Endothelial cell of umbilical vein (primary cell): ENCODE measurements around the gene CAND1. TPM values are rescaled to one million over a fixed set of nuclear protein-coding genes. Genes with fewer than 3 reads are reported as not detected.

ENCODE experiments used
- BruUV-seq: library from RNA; stranded (reverse); fragments of 400-500 nt; replicated peaks from 2 replicates; lab custom pipeline; 2021; lab: Mats Ljungman, UMichigan
- CTCF ChIA-PET: fragments of 300-600, 350-600 bp; sonication (Branson Sonifier 250); formaldehyde crosslinking; loops from one replicate; lab custom pipeline; 2021; ENCODE audit warnings: antibody characterized with exemption, inconsistent platforms; lab: Charles Lee
- POLR2A ChIA-PET: fragments of 300-600, 350-600 bp; sonication (Branson Sonifier 250); formaldehyde crosslinking; loops from one replicate; lab custom pipeline; 2021; ENCODE audit warnings: antibody characterized with exemption, inconsistent platforms; lab: Charles Lee
- DNase-seq: peaks from one replicate; pipeline ENCODE4 v3.0.0-alpha.2; 2011; ENCODE audit warnings: low read depth, low spot score
- FAIRE-seq: peaks from 2 replicates; lab custom pipeline; 2011; peaks lifted over from hg19 to GRCh38; lab: Jason Lieb, UNC
- H2AFZ ChIP-seq: 2 replicates; pipeline ENCODE4 v1.6.0; 2012; ENCODE audit warnings: low read depth, low read length, control low read depth, inconsistent platforms
- H3K27ac ChIP-seq: 2 replicates; pipeline ENCODE4 v1.5.1; 2011; ENCODE audit warnings: low read depth, mild to moderate bottlenecking, control low read depth, low read length, moderate library complexity; ENCODE audit not compliant: insufficient read depth
- H3K27me3 ChIP-seq, 2 experiments: 2 replicates each; pipeline versions ENCODE4 v1.6.0 to v1.6.1; 2011; ENCODE audit warnings: low read length in 2 of 2, mixed read lengths in 1 of 2; ENCODE audit not compliant: control insufficient read depth in 2 of 2, insufficient read depth in 2 of 2
- H3K36me3 ChIP-seq, 2 experiments: 2 replicates in 1 of 2; 3 replicates in 1 of 2; pipeline ENCODE4 v1.5.1; 2011; ENCODE audit warnings: low read length in 2 of 2, mild to moderate bottlenecking in 1 of 2, moderate library complexity in 1 of 2; ENCODE audit not compliant: control insufficient read depth in 2 of 2, insufficient read depth in 2 of 2; ENCODE audit errors: extremely low read depth in 1 of 2
- H3K4me1 ChIP-seq: 3 replicates; pipeline ENCODE4 v1.5.1; 2011; ENCODE audit warnings: mild to moderate bottlenecking, low read length; ENCODE audit not compliant: control insufficient read depth, insufficient read depth; ENCODE audit errors: extremely low read depth
- H3K4me2 ChIP-seq: 2 replicates; pipeline ENCODE4 v1.6.1; 2011; ENCODE audit warnings: low read length, control low read depth, mixed read lengths; ENCODE audit not compliant: insufficient read depth
- H3K4me3 ChIP-seq, 3 experiments: fragments of 200-600 bp in 1 of 3; sonication (generic), shearing (Covaris generic) in 1 of 3; replicated peaks in 1 of 3; 2 replicates each; pipeline ENCODE4 v1.5.1; 2011 to 2016; ENCODE audit warnings: control low read depth in 3 of 3, low read length in 3 of 3, mild to moderate bottlenecking in 2 of 3, inconsistent platforms in 1 of 3, low read depth in 1 of 3, moderate library complexity in 1 of 3; ENCODE audit not compliant: insufficient read depth in 1 of 3
- H3K79me2 ChIP-seq: 2 replicates; pipeline ENCODE4 v1.6.0; 2012; ENCODE audit warnings: low read length, inconsistent platforms; ENCODE audit not compliant: control insufficient read depth, insufficient read depth
- H3K9ac ChIP-seq: replicated peaks from 2 replicates; pipeline ENCODE3; 2011; ENCODE audit warnings: low read length, control low read depth; ENCODE audit not compliant: insufficient read depth; ENCODE audit errors: extremely low read depth
- H3K9me1 ChIP-seq: replicated peaks from 3 replicates; pipeline ENCODE4 v1.6.0; 2011; ENCODE audit warnings: mild to moderate bottlenecking, low read length; ENCODE audit not compliant: control insufficient read depth, insufficient read depth; ENCODE audit errors: extremely low read depth
- H3K9me3 ChIP-seq: replicated peaks from 2 replicates; pipeline ENCODE4 v1.5.1; 2012; ENCODE audit warnings: low read length, inconsistent platforms; ENCODE audit not compliant: control insufficient read depth, insufficient read depth
- H4K20me1 ChIP-seq: replicated peaks from 2 replicates; pipeline ENCODE3; 2011; ENCODE audit warnings: mild to moderate bottlenecking, low read length; ENCODE audit not compliant: control insufficient read depth, insufficient read depth; ENCODE audit errors: extremely low read depth
- EZH2 ChIP-seq: IDR thresholded peaks from 2 replicates; pipeline ENCODE4 v1.6.1; 2012; ENCODE audit warnings: borderline replicate concordance, low read depth, mild to moderate bottlenecking, moderate library complexity, low read length, inconsistent platforms; ENCODE audit not compliant: severe bottlenecking
- FOS ChIP-seq: IDR thresholded peaks from 2 replicates; pipeline ENCODE4 v1.6.1; 2011; ENCODE audit warnings: mild to moderate bottlenecking, low read length, moderate library complexity, borderline replicate concordance; ENCODE audit not compliant: insufficient read depth
- GATA2 ChIP-seq: IDR thresholded peaks from 2 replicates; pipeline ENCODE4 v1.7.0; 2011; ENCODE audit warnings: low read depth, mild to moderate bottlenecking, moderate library complexity, mixed read lengths, low read length; ENCODE audit not compliant: insufficient read length, insufficient read depth
- JUN ChIP-seq: IDR thresholded peaks from 2 replicates; pipeline ENCODE4 v1.6.1; 2011; ENCODE audit warnings: borderline replicate concordance, low read depth; ENCODE audit not compliant: insufficient read length, insufficient read depth
- MYC ChIP-seq: IDR thresholded peaks from one replicate; pipeline ENCODE4 v1.6.1; 2011; ENCODE audit warnings: mild to moderate bottlenecking, low read depth, low read length
- POLR2A ChIP-seq: IDR thresholded peaks from 2 replicates; pipeline ENCODE4 v1.6.1; 2012; ENCODE audit warnings: low read depth, mild to moderate bottlenecking, control low read depth, low read length
- POLR2AphosphoS5 ChIP-seq: IDR thresholded peaks from 2 replicates; pipeline ENCODE4 v1.6.1; 2012; ENCODE audit warnings: low read depth, mild to moderate bottlenecking, control low read depth, low read length, moderate library complexity; ENCODE audit not compliant: insufficient read depth
- dilution Hi-C: fragments of 300-500 bp; cut with MboI; formaldehyde crosslinking; loops from one replicate; pipeline ENCODE4 v1.15.0; 2019; ENCODE audit warnings: low sequenced_read_pairs; ENCODE audit not compliant: extremely low pct_ligation_motif_present
- intact Hi-C: fragments of 100-400 bp; cut with micrococcal nuclease; formaldehyde crosslinking; loops from one replicate; pipeline ENCODE4 v1.10.0; 2022
- polyA plus RNA-seq, 4 experiments: library from polyadenylated mRNA; depleted of rRNA in 3 of 4; stranded (reverse) in 3 of 4; unstranded in 1 of 4; fragments of >200 nt; gene quantifications; 2 replicates each; pipeline versions ENCODE4 v1.2.1 to v1.2.3, GENCODE V29; 2011 to 2012; ENCODE audit warnings: missing spikeins in 1 of 4
- total RNA-seq: library from RNA; stranded (reverse); gene quantifications from 2 replicates; pipeline ENCODE4 v1.2.3, GENCODE V29; 2021
- TF ChIP-seq, protein P1 (sequence below), 2 donors: IDR thresholded peaks; 1 replicate in 1 of 2; 2 replicates in 1 of 2; pipeline ENCODE4 v1.5.1; 2011; ENCODE audit warnings: low read length in 2 of 2, mild to moderate bottlenecking in 2 of 2, moderate library complexity in 2 of 2, control low read depth in 1 of 2, inconsistent platforms in 1 of 2, low read depth in 1 of 2; ENCODE audit not compliant: insufficient read depth in 1 of 2; ENCODE audit errors: extremely low read depth in 1 of 2
- TF ChIP-seq, protein P2 (sequence below): IDR thresholded peaks from 2 replicates; pipeline ENCODE4 v1.6.1; 2011; ENCODE audit not compliant: insufficient read depth, insufficient read length

The CAND1 gene
- total and polyA plus RNA-seq, 2 donors (not counting 3 experiments of a cell fraction or from before 2014, with no cell fraction given): 28.3 to 128 TPM

DNA sequence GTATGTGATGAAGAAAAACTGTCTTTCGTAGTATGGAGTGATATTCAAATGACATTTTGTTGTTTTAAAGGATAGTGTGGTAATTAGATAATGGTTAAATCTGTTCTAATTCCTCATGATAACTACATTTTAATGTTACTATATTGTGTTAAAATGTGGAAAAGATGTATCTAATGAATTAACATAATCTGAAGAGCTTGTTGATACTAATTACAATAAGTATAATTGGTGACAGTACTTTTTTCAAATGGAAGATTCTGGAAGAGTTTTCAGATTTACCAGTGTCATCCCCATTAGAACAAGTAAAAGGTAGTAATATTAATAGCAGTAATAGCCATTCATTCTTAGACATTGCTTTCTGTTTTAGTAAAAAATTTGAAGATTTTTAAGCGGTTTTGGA lies 37.6 kb downstream of the CAND1 start:
- ChIA-PET CTCF (interaction anchor here (0.8 to 1.3 kb wide), 2 partner anchors 9 to 636 kb away, joined by 3 to 4 read pairs; no protein-coding TSS in a partner anchor), POLR2A (no interaction called here)
- no peak overlapping the region for H3K4me2 ChIP-seq
- H2AFZ ChIP-seq: no peak overlapping the region
- no peaks in the 10 kb centered on the region for H3K9me1 ChIP-seq
- no peaks in the 10 kb centered on the region for H3K4me1 ChIP-seq
- H3K27ac ChIP-seq: no peak overlapping the region
- intact Hi-C loops (no loop called here), dilution Hi-C loops (no loop called here)
- TF ChIP-seq GATA2 (no peak), POLR2A (no peak), EZH2 (no peak), JUN (no peak), MYC (no peak), FOS (no peak), POLR2AphosphoS5 (no peak)
- TF ChIP-seq, protein P1, sequence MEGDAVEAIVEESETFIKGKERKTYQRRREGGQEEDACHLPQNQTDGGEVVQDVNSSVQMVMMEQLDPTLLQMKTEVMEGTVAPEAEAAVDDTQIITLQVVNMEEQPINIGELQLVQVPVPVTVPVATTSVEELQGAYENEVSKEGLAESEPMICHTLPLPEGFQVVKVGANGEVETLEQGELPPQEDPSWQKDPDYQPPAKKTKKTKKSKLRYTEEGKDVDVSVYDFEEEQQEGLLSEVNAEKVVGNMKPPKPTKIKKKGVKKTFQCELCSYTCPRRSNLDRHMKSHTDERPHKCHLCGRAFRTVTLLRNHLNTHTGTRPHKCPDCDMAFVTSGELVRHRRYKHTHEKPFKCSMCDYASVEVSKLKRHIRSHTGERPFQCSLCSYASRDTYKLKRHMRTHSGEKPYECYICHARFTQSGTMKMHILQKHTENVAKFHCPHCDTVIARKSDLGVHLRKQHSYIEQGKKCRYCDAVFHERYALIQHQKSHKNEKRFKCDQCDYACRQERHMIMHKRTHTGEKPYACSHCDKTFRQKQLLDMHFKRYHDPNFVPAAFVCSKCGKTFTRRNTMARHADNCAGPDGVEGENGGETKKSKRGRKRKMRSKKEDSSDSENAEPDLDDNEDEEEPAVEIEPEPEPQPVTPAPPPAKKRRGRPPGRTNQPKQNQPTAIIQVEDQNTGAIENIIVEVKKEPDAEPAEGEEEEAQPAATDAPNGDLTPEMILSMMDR (IDR thresholded peaks at IDR 0.05; ENCODE audit: extremely low read depth in 1 of 2, insufficient read depth in 1 of 2, low read depth in 1 of 2, low read length in 2 of 2): no peak
- TF ChIP-seq, protein P2, sequence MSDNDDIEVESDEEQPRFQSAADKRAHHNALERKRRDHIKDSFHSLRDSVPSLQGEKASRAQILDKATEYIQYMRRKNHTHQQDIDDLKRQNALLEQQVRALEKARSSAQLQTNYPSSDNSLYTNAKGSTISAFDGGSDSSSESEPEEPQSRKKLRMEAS: no peak
- H4K20me1 ChIP-seq: no peaks in the 10 kb centered on the region
- H3K9ac ChIP-seq: no peak overlapping the region
- peaks cover 6 to 34% of the 10 kb centered on the region in 2 experiments for H3K36me3 ChIP-seq
- BruUV-seq: no TSS peak
- no peaks in the 10 kb centered on the region for H3K27me3 ChIP-seq
- DNase-seq (no peak), FAIRE-seq (no peak)
- no peaks in the 10 kb centered on the region for H3K79me2 ChIP-seq
- no peak overlapping the region for H3K4me3 ChIP-seq
- no peaks in the 10 kb centered on the region for H3K9me3 ChIP-seq
